ENCODE data around the gene CLEC18A. TPM values are rescaled to one million over a fixed set of nuclear protein-coding genes. Genes with fewer than 3 reads are reported as not detected.
A peak's percentile ranks its signal among the peaks of the same experiment; 100 is the strongest.

CLEC18A gene
- total RNA-seq, 1 experiment from 2014 or later = 1.6 TPM

GRCh38 chr16:69905171-69905555 lies 46.0 kb upstream of the CLEC18A start:
- peak overlapping the region; percentile 19 for H3K18ac ChIP-seq (ENCODE audit: insufficient read length, low read depth, low read length)
- Mint-ChIP-seq H3K9me3 (no peaks in the 10 kb centered on the region; a peak in 1 of 5 replicates), H3K27me3 (ENCODE audit: low read depth) (no peaks in the 10 kb centered on the region), H3K27ac (peak overlapping the region; percentile 79 to 97 (median 87)), H3K36me3 (ENCODE audit: insufficient read depth in 1 of 3, low read depth in 3 of 3) (peaks cover 10 to 21% (median 15%) of the 10 kb centered on the region in 3 experiments; a peak in 6 of 7 replicates), H3K4me1 (peaks cover 8 to 12% of the 10 kb centered on the region in 2 experiments), H3K4me3 (no peak overlapping the region)
- no peak overlapping the region for H2BK5ac ChIP-seq (ENCODE audit: insufficient read length, low read length)
- H2AK5ac ChIP-seq (ENCODE audit: insufficient read length, low read length) = no peak overlapping the region
- no peak overlapping the region for H3K4ac ChIP-seq (ENCODE audit: low read depth, low read length)
- H4K91ac ChIP-seq (ENCODE audit: insufficient read length, low read depth, low read length) = no peak overlapping the region
- H3K9ac ChIP-seq (ENCODE audit: extremely low read depth, insufficient read length, low read length) = no peak overlapping the region
- no peak overlapping the region for H2AFZ ChIP-seq (ENCODE audit: low read length)
- H3K4me2 ChIP-seq (ENCODE audit: insufficient read depth, insufficient read length, low read length) = no peak overlapping the region
- H3K27me3 ChIP-seq (ENCODE audit: insufficient read depth, low read length) = no peaks in the 10 kb centered on the region
- H3T11ph ChIP-seq (ENCODE audit: low read length) = no peak overlapping the region
- H3K23ac ChIP-seq (ENCODE audit: insufficient read length, low read depth, low read length) = no peak overlapping the region
- no CpG with 5 or more reads among the region's 2 CpGs for whole genome bisulfite sequencing (ENCODE audit: extremely low coverage, insufficient read length, low lambda C conversion rate)
- H2BK120ac ChIP-seq (ENCODE audit: low read depth, low read length, poor library complexity, severe bottlenecking) = no peak overlapping the region
- H2BK20ac ChIP-seq (ENCODE audit: low read depth, low read length, poor library complexity, severe bottlenecking) = no peak overlapping the region
- H4K5ac ChIP-seq (ENCODE audit: insufficient read length, low read depth, low read length) = no peak overlapping the region
- no peaks in the 10 kb centered on the region for H3K4me1 ChIP-seq (ENCODE audit: insufficient read depth, low read length)
- H3K9me3 ChIP-seq (ENCODE audit: control insufficient read depth, low read depth, low read length) = no peaks in the 10 kb centered on the region
- no peak for DNase-seq
- H3K56ac ChIP-seq (ENCODE audit: insufficient read length, low read depth, low read length) = no peak overlapping the region
- H4K8ac ChIP-seq (replicated peaks; ENCODE audit: insufficient read length, low read depth, low read length) = no peak overlapping the region
- no peak overlapping the region for H2BK12ac ChIP-seq (ENCODE audit: insufficient read length, low read depth, low read length)
- no peak overlapping the region for H3K14ac ChIP-seq (ENCODE audit: insufficient read depth, low read length)
- TF ChIP-seq, protein P1, sequence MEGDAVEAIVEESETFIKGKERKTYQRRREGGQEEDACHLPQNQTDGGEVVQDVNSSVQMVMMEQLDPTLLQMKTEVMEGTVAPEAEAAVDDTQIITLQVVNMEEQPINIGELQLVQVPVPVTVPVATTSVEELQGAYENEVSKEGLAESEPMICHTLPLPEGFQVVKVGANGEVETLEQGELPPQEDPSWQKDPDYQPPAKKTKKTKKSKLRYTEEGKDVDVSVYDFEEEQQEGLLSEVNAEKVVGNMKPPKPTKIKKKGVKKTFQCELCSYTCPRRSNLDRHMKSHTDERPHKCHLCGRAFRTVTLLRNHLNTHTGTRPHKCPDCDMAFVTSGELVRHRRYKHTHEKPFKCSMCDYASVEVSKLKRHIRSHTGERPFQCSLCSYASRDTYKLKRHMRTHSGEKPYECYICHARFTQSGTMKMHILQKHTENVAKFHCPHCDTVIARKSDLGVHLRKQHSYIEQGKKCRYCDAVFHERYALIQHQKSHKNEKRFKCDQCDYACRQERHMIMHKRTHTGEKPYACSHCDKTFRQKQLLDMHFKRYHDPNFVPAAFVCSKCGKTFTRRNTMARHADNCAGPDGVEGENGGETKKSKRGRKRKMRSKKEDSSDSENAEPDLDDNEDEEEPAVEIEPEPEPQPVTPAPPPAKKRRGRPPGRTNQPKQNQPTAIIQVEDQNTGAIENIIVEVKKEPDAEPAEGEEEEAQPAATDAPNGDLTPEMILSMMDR (conservative IDR thresholded peaks at IDR 0.05) = no peak
- H4K20me1 ChIP-seq (ENCODE audit: control insufficient read depth, insufficient read depth, insufficient read length) = no peaks in the 10 kb centered on the region
- no peaks in the 10 kb centered on the region for H3K79me2 ChIP-seq (ENCODE audit: insufficient read depth, low read length)
- no peaks in the 10 kb centered on the region for H3K79me1 ChIP-seq (ENCODE audit: insufficient read depth, low read depth, low read length, poor library complexity, severe bottlenecking)
- H2BK15ac ChIP-seq (ENCODE audit: low read depth, low read length) = no peak overlapping the region
- no peaks in the 10 kb centered on the region for H3K23me2 ChIP-seq (ENCODE audit: insufficient read length, low read depth, low read length, poor library complexity, severe bottlenecking)
- peak overlapping the region; percentile 33 for H3K27ac ChIP-seq (ENCODE audit: insufficient read length, low read depth, low read length)
